Cardiac muscle cell (in vitro differentiated cells and primary cell): ENCODE results near the gene MDN1. TPM values are rescaled to one million over a fixed set of nuclear protein-coding genes. Genes with fewer than 3 reads are reported as not detected.

Experiments
- DNase-seq, 2 donors: peaks; one replicate each; pipeline versions ENCODE4 v3.0.0 to v3.0.0-alpha.2; 2010 to 2017; ENCODE audit warnings: low read depth in 1 of 2, low spot score in 1 of 2
- H3K27ac ChIP-seq: fragments of 200-600 bp; sonication (generic); 2 replicates; pipeline ENCODE4 v1.5.1; 2016
- H3K27me3 ChIP-seq: fragments of 200-600 bp; sonication (generic); 2 replicates; pipeline ENCODE4 v1.6.0; 2016; ENCODE audit warnings: control low read depth
- H3K36me3 ChIP-seq: fragments of 200-600 bp; sonication (generic); 2 replicates; pipeline ENCODE4 v1.5.1; 2016; ENCODE audit warnings: control low read depth
- H3K4me1 ChIP-seq: fragments of 200-600 bp; sonication (generic); 2 replicates; pipeline ENCODE4 v1.8.1; 2017; ENCODE audit warnings: low read depth, mild to moderate bottlenecking, mixed run types
- H3K4me3 ChIP-seq: fragments of 200-600 bp; sonication (generic); 2 replicates; pipeline ENCODE4 v1.5.1; 2016; ENCODE audit warnings: mild to moderate bottlenecking
- H3K9me3 ChIP-seq: fragments of 200-600 bp; sonication (generic); 2 replicates; pipeline ENCODE4 v1.5.1; 2017; ENCODE audit warnings: low read depth, mild to moderate bottlenecking, control low read depth
- CTCF ChIP-seq: IDR thresholded peaks from 2 replicates; pipeline ENCODE4 v1.5.1; 2012; ENCODE audit warnings: low read depth, mild to moderate bottlenecking, low read length
- polyA plus RNA-seq: library from polyadenylated mRNA; unstranded; fragments of >200 nt; fragmentation: Nextera tagmentation; extraction: Ambion mirVana; gene quantifications from 2 replicates; pipeline ENCODE4 v1.2.1, GENCODE V29; 2016
- total RNA-seq: library from RNA; depleted of rRNA; stranded (reverse); fragments of >200 nt; gene quantifications from 2 replicates; pipeline ENCODE4 v1.2.3, GENCODE V29; 2016

MDN1 gene
- total and polyA plus RNA-seq, 2 experiments from 2014 or later: 8.6 to 22.2 TPM

GRCh38 chr6:89680150-89680549, 139.4 kb downstream of the MDN1 start:
- Histone ChIP-seq H3K4me1 (no peaks in the 10 kb centered on the region), H3K27ac (no peak overlapping the region), H3K27me3 (no peaks in the 10 kb centered on the region), H3K4me3 (no peak overlapping the region), H3K9me3 (no peaks in the 10 kb centered on the region), H3K36me3 (peaks cover 52% of the 10 kb centered on the region)
- DNase-seq: peak in 1 of 2 donors; percentile 2
- TF ChIP-seq CTCF: no peak

DNA sequence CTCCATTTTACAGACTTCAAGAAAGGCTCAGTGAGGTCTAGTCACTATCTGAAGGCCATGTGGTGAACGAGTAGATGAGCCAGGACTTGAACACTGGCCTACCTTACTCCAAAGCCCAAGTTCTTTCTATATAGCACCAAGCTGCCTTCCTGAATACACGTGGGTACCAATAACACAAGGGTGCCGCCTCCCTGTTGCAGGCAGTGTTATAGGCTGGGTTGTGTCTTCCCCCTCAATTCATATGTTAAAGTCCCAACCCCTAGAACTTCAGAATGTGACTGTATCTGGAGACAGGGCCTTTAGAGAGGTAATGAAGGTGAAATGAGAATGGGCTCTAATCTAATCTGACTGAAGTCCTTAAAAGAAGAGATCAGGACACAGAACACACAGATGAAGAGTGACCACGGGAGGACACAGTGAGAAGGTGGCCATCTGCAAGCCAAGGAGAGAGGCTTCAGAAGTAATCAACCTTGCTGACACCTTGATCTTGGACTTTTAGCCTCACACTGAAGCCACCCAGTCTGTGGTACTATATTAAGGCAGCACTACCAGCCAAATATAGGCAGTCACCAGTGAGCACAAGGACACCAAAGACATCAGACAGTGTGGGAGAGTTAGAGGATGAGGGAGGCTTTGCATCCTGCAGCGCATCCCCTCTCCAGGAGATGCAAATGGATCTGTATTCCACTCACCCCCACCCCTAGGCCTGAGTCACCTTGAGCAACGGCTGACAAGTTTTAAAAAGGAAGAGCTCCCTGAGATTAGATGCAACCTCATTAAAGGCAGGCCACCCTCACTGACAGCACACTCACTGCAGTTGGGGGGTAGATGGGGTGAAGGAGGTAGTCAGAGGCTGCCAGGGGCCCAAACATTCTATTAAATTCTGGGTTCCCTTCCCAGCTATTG, 140.1 kb downstream of the MDN1 start:
- H3K27ac ChIP-seq: no peak overlapping the region
- peaks cover 55% of the 10 kb centered on the region for H3K36me3 ChIP-seq
- H3K4me1 ChIP-seq: no peaks in the 10 kb centered on the region
- no peak overlapping the region for H3K4me3 ChIP-seq
- DNase-seq: no peak
- H3K9me3 ChIP-seq: no peaks in the 10 kb centered on the region
- no peaks in the 10 kb centered on the region for H3K27me3 ChIP-seq
- TF ChIP-seq CTCF: no peak

DNA sequence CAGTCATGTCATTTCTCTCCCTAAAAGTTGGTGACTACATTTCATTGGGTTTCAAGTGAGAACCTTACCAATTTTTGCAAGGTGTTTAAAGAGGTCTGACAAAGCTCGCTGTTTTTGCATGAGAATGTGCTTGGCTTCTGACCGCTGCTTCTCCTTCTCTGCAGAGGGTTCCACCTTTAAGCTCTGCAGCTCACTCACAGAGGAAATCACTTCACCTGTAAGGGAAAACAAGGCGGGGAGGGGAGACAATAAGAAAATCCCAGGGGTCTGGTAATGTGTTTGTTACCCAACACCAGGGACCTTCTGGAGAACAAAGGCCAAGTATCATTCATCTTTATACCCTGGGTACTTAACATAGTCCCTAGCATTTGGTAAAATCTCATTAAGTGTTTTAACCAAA, 141.1 kb downstream of the MDN1 start:
- Histone ChIP-seq H3K4me3 (no peak overlapping the region), H3K36me3 (peaks cover 61% of the 10 kb centered on the region), H3K27ac (no peak overlapping the region), H3K4me1 (no peaks in the 10 kb centered on the region), H3K9me3 (no peaks in the 10 kb centered on the region), H3K27me3 (no peaks in the 10 kb centered on the region)
- TF ChIP-seq CTCF: no peak
- DNase-seq: no peak

GRCh38 chr6:89675949-89676748, 143.4 kb downstream of the MDN1 start:
- no peaks in the 10 kb centered on the region for H3K4me1 ChIP-seq

More at GRCh38 chr6:89675949-89676748, 143.4 kb downstream of the MDN1 start:
- Histone ChIP-seq H3K36me3 (peaks cover 76% of the 10 kb centered on the region), H3K27ac (no peak overlapping the region), H3K4me3 (no peak overlapping the region), H3K27me3 (no peaks in the 10 kb centered on the region), H3K9me3 (no peaks in the 10 kb centered on the region)
- TF ChIP-seq CTCF: no peak
- peak in 1 of 2 donors; percentile 54 for DNase-seq
